ENCODE results near the gene LOXL1.

The LOXL1 gene

DNA sequence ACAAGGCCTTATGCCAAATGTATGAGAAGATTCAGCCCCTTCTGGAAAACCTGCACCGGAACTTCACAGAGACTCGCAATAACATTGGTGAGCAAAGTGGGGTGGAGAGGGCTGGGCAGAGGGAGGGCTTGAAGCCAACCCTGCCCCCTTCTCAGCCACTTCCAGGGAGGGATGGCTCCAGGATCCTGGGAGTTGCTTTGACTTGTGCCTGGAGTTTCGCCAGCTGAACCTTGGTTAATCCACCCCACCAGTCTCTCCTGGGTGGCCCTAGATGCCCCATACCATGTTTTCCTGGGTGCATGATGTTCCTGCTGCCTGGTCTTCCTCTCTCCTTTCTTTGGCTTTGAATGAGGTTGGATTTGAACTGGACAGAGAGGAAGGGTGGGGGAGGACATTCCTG is 42.1 kb upstream of the LOXL1 start:
- no peak for ATAC-seq
- no peak for TF ChIP-seq ZFP30 (CRISPR knock-in tag; IDR thresholded peaks at IDR 0.05)
- no peak for TF ChIP-seq ZNF70 (CRISPR knock-in tag; IDR thresholded peaks at IDR 0.05)
- TF ChIP-seq SNAI2 (CRISPR knock-in tag; IDR thresholded peaks at IDR 0.05) = no peak
- TF ChIP-seq BACH2 (CRISPR knock-in tag; IDR thresholded peaks at IDR 0.05; ENCODE audit: borderline replicate concordance) = no peak
- no peak for TF ChIP-seq CSDC2 (CRISPR knock-in tag; IDR thresholded peaks at IDR 0.05)
- TF ChIP-seq, protein P1, sequence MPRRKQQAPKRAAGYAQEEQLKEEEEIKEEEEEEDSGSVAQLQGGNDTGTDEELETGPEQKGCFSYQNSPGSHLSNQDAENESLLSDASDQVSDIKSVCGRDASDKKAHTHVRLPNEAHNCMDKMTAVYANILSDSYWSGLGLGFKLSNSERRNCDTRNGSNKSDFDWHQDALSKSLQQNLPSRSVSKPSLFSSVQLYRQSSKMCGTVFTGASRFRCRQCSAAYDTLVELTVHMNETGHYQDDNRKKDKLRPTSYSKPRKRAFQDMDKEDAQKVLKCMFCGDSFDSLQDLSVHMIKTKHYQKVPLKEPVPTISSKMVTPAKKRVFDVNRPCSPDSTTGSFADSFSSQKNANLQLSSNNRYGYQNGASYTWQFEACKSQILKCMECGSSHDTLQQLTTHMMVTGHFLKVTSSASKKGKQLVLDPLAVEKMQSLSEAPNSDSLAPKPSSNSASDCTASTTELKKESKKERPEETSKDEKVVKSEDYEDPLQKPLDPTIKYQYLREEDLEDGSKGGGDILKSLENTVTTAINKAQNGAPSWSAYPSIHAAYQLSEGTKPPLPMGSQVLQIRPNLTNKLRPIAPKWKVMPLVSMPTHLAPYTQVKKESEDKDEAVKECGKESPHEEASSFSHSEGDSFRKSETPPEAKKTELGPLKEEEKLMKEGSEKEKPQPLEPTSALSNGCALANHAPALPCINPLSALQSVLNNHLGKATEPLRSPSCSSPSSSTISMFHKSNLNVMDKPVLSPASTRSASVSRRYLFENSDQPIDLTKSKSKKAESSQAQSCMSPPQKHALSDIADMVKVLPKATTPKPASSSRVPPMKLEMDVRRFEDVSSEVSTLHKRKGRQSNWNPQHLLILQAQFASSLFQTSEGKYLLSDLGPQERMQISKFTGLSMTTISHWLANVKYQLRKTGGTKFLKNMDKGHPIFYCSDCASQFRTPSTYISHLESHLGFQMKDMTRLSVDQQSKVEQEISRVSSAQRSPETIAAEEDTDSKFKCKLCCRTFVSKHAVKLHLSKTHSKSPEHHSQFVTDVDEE (CRISPR knock-in tag; IDR thresholded peaks at IDR 0.05) = no peak
- TF ChIP-seq TCF4 (CRISPR knock-in tag; IDR thresholded peaks at IDR 0.05; ENCODE audit: borderline replicate concordance) = no peak
- no peak for TF ChIP-seq ISL1 (CRISPR knock-in tag; IDR thresholded peaks at IDR 0.05)
- TF ChIP-seq ESRRG (CRISPR knock-in tag; IDR thresholded peaks at IDR 0.05) = no peak
- TF ChIP-seq RARB (CRISPR knock-in tag; IDR thresholded peaks at IDR 0.05) = no peak

DNA sequence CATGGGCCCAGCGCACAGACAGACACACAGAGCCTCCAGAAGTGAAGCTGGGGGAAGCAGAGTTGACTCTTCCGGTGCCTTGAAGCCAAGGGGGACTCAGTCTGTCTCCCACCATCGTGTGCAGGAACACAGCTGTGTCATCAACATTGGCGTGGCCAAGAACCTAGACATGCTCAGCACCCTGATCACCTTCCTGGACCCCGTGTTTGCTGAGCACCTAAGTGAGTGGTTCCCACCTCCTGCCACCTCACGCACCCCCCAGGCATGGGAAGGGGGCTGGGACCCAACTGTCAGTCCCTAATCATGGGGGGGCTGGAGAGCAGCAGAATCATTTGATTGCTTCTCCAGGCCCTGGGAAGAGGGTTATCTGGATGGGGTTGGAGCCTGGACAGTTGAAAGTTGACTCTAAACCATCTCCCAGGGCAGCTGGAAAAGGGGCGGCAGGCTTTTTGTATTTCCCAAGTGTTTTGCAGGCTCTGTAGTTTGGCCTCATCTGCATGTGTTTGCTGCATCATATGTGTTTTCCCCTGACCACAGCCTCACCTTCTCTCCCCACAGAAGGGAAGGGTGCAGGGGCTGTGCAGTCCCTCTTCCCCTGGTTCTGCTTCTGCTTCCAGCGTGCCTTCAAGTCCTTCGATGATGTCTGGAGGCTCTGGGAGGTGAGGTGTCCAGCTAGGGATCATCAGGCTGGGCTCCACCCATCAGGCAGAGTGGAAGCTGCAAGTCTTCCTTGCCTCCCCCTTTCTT is 40.1 kb upstream of the LOXL1 start:
- TF ChIP-seq ARNTL (CRISPR knock-in tag; IDR thresholded peaks at IDR 0.05; ENCODE audit: borderline replicate concordance, low read depth) = no peak
- no peak for TF ChIP-seq ZFP3 (CRISPR knock-in tag; IDR thresholded peaks at IDR 0.05)
- ATAC-seq = no peak

DNA sequence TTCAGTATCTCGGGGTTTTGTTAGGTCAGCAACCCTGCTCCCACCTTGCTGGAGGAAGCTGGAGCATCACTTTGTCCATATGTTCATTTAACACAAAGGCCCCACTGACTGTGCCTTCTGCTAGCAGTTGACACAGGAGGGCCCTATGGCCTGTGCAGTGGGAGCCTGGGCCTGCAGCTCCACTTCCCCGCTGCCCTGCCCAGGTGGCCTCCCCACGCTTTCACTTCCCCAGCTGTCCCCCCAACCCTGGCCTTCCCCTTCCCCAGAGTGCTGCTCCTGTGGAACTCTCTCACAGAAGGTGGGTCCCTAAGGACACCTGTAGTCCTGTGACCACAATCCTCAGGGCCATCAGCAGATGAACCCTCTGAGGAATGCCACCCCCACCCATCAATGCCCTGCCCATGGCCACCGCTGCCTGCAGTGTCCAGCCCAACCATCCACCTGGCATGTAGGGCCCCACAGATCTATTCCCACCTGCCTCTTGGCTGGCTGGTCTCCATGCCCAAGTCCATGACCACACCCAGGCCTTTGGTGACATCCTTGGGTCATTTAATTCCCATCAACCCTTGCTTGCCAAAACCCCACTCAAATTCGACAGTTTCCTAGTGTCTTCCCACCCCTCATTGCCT is 39.4 kb upstream of the LOXL1 start:
- ATAC-seq = no peak
- TF ChIP-seq ZNF8 (CRISPR knock-in tag; IDR thresholded peaks at IDR 0.05) (no peak), BACH2 (CRISPR knock-in tag; IDR thresholded peaks at IDR 0.05; ENCODE audit: borderline replicate concordance) (no peak), CSDC2 (CRISPR knock-in tag; IDR thresholded peaks at IDR 0.05) (no peak), ZC3H10 (CRISPR knock-in tag; IDR thresholded peaks at IDR 0.05) (no peak), ARNTL (CRISPR knock-in tag; IDR thresholded peaks at IDR 0.05; ENCODE audit: borderline replicate concordance, low read depth) (no peak), ESRRG (CRISPR knock-in tag; IDR thresholded peaks at IDR 0.05) (no peak), ZFP3 (CRISPR knock-in tag; IDR thresholded peaks at IDR 0.05) (no peak), ZFP30 (CRISPR knock-in tag; IDR thresholded peaks at IDR 0.05) (no peak), ZNF70 (CRISPR knock-in tag; IDR thresholded peaks at IDR 0.05) (no peak), OSR1 (CRISPR knock-in tag; IDR thresholded peaks at IDR 0.05) (no peak), ISL1 (CRISPR knock-in tag; IDR thresholded peaks at IDR 0.05) (no peak), RARB (CRISPR knock-in tag; IDR thresholded peaks at IDR 0.05) (no peak), GLIS3 (CRISPR knock-in tag; IDR thresholded peaks at IDR 0.05) (no peak)
- TF ChIP-seq, protein P2, sequence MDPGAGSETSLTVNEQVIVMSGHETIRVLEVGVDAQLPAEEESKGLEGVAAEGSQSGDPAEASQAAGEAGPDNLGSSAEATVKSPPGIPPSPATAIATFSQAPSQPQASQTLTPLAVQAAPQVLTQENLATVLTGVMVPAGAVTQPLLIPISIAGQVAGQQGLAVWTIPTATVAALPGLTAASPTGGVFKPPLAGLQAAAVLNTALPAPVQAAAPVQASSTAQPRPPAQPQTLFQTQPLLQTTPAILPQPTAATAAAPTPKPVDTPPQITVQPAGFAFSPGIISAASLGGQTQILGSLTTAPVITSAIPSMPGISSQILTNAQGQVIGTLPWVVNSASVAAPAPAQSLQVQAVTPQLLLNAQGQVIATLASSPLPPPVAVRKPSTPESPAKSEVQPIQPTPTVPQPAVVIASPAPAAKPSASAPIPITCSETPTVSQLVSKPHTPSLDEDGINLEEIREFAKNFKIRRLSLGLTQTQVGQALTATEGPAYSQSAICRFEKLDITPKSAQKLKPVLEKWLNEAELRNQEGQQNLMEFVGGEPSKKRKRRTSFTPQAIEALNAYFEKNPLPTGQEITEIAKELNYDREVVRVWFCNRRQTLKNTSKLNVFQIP (CRISPR knock-in tag; IDR thresholded peaks at IDR 0.05; ENCODE audit: borderline replicate concordance, low read depth) = no peak
- TF ChIP-seq, protein P3, sequence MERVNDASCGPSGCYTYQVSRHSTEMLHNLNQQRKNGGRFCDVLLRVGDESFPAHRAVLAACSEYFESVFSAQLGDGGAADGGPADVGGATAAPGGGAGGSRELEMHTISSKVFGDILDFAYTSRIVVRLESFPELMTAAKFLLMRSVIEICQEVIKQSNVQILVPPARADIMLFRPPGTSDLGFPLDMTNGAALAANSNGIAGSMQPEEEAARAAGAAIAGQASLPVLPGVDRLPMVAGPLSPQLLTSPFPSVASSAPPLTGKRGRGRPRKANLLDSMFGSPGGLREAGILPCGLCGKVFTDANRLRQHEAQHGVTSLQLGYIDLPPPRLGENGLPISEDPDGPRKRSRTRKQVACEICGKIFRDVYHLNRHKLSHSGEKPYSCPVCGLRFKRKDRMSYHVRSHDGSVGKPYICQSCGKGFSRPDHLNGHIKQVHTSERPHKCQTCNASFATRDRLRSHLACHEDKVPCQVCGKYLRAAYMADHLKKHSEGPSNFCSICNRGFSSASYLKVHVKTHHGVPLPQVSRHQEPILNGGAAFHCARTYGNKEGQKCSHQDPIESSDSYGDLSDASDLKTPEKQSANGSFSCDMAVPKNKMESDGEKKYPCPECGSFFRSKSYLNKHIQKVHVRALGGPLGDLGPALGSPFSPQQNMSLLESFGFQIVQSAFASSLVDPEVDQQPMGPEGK (CRISPR knock-in tag; IDR thresholded peaks at IDR 0.05; ENCODE audit: borderline replicate concordance) = no peak
- TF ChIP-seq, protein P4, sequence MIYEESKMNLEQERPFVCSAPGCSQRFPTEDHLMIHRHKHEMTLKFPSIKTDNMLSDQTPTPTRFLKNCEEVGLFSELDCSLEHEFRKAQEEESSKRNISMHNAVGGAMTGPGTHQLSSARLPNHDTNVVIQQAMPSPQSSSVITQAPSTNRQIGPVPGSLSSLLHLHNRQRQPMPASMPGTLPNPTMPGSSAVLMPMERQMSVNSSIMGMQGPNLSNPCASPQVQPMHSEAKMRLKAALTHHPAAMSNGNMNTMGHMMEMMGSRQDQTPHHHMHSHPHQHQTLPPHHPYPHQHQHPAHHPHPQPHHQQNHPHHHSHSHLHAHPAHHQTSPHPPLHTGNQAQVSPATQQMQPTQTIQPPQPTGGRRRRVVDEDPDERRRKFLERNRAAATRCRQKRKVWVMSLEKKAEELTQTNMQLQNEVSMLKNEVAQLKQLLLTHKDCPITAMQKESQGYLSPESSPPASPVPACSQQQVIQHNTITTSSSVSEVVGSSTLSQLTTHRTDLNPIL (CRISPR knock-in tag; IDR thresholded peaks at IDR 0.05; ENCODE audit: low read depth) = no peak
- TF ChIP-seq, protein P5, sequence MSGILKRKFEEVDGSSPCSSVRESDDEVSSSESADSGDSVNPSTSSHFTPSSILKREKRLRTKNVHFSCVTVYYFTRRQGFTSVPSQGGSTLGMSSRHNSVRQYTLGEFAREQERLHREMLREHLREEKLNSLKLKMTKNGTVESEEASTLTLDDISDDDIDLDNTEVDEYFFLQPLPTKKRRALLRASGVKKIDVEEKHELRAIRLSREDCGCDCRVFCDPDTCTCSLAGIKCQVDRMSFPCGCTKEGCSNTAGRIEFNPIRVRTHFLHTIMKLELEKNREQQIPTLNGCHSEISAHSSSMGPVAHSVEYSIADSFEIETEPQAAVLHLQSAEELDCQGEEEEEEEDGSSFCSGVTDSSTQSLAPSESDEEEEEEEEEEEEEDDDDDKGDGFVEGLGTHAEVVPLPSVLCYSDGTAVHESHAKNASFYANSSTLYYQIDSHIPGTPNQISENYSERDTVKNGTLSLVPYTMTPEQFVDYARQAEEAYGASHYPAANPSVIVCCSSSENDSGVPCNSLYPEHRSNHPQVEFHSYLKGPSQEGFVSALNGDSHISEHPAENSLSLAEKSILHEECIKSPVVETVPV (CRISPR knock-in tag; IDR thresholded peaks at IDR 0.05) = no peak
